NT2/D1 (cell line): ENCODE data around the gene HES4.

Source experiments
- DNase-seq: peaks from one replicate; pipeline ENCODE4 v3.0.0-alpha.2; 2011; ENCODE audit warnings: low read depth, low spot score
- H3K27me3 ChIP-seq: 2 replicates; pipeline ENCODE4 v1.6.0; 2011; ENCODE audit warnings: mild to moderate bottlenecking; ENCODE audit not compliant: insufficient read length, insufficient read depth
- H3K36me3 ChIP-seq: 2 replicates; pipeline ENCODE4 v1.6.1; 2011; ENCODE audit warnings: mild to moderate bottlenecking, low read length, mixed read lengths; ENCODE audit not compliant: insufficient read depth, insufficient read length
- H3K4me1 ChIP-seq: 2 replicates; pipeline ENCODE4 v1.5.1; 2011; ENCODE audit not compliant: insufficient read depth, insufficient read length
- H3K4me3 ChIP-seq: 2 replicates; pipeline ENCODE4 v1.5.1; 2011; ENCODE audit warnings: low read depth; ENCODE audit not compliant: insufficient read length
- H3K9ac ChIP-seq: 2 replicates; pipeline ENCODE4 v1.6.0; 2011; ENCODE audit warnings: low read depth; ENCODE audit not compliant: insufficient read length
- H3K9me3 ChIP-seq: 2 replicates; pipeline ENCODE4 v1.5.1; 2011; ENCODE audit warnings: mild to moderate bottlenecking, low read length; ENCODE audit not compliant: insufficient read depth
- SUZ12 ChIP-seq: IDR thresholded peaks from 2 replicates; pipeline ENCODE4 v1.6.1; 2011; ENCODE audit not compliant: insufficient read length, insufficient read depth; ENCODE audit errors: extremely low read depth
- YY1 ChIP-seq: IDR thresholded peaks from 2 replicates; pipeline ENCODE4 v1.6.1; 2011; ENCODE audit not compliant: insufficient read length, insufficient read depth
- ZNF274 ChIP-seq: IDR thresholded peaks from 2 replicates; pipeline ENCODE4 v1.6.1; 2011; ENCODE audit warnings: mild to moderate bottlenecking, low read depth, low read length

The HES4 gene

GRCh38 chr1:1044455-1045078 lies 44.7 kb upstream of the HES4 start:
- H3K4me3 ChIP-seq: no peak overlapping the region
- H3K9me3 ChIP-seq: no peaks in the 10 kb centered on the region
- peaks cover 72% of the 10 kb centered on the region for H3K36me3 ChIP-seq
- TF ChIP-seq ZNF274: no peak
- TF ChIP-seq SUZ12: no peak
- TF ChIP-seq YY1: no peak
- H3K27me3 ChIP-seq: no peaks in the 10 kb centered on the region
- H3K4me1 ChIP-seq: peaks cover 1% of the 10 kb centered on the region
- no peak for DNase-seq
- H3K9ac ChIP-seq: no peak overlapping the region

- DNase-seq: no peak
- no peak overlapping the region for H3K4me3 ChIP-seq
- H3K36me3 ChIP-seq: peaks cover 67% of the 10 kb centered on the region
- H3K9me3 ChIP-seq: no peaks in the 10 kb centered on the region
- H3K4me1 ChIP-seq: peaks cover 4% of the 10 kb centered on the region
- no peak for TF ChIP-seq YY1
- TF ChIP-seq ZNF274: no peak
- no peak for TF ChIP-seq SUZ12
- no peak overlapping the region for H3K9ac ChIP-seq
- no peaks in the 10 kb centered on the region for H3K27me3 ChIP-seq
These were observed 44.0 kb upstream of the HES4 start for GRCh38 chr1:1043921-1044320.

GRCh38 chr1:1043411-1043810 lies 43.5 kb upstream of the HES4 start:
- H3K4me3 ChIP-seq: no peak overlapping the region
- no peak overlapping the region for H3K9ac ChIP-seq
- peaks cover 5% of the 10 kb centered on the region for H3K4me1 ChIP-seq
- H3K27me3 ChIP-seq: no peaks in the 10 kb centered on the region
- TF ChIP-seq ZNF274: no peak
- TF ChIP-seq YY1: no peak
- no peak for TF ChIP-seq SUZ12
- H3K9me3 ChIP-seq: no peaks in the 10 kb centered on the region
- DNase-seq: no peak
- H3K36me3 ChIP-seq: peaks cover 72% of the 10 kb centered on the region

DNA sequence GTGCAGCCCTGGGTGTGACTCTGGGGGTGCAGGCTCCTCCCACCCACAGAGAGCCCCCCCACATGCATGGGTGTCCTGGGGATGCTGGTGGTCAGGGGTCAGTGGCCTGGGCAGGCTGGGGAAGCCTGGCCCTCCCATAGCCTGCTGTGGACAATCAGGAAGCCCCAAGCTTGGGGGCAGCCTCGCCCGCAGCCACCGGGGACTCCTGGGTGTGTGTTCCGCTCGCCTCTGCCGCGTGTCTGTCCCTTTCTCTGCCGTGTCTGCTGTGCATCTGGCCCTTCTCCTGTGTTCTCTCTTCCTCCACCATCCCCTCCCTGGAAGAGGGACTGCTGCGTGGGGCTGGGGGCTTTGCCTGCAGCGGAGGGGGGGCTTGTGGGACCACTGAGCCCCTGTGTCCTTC lies 42.9 kb upstream of the HES4 start:
- H3K36me3 ChIP-seq: peaks cover 77% of the 10 kb centered on the region
- no peaks in the 10 kb centered on the region for H3K9me3 ChIP-seq
- peaks cover 5% of the 10 kb centered on the region for H3K4me1 ChIP-seq
- H3K9ac ChIP-seq: no peak overlapping the region
- no peak for DNase-seq
- no peak overlapping the region for H3K4me3 ChIP-seq
- H3K27me3 ChIP-seq: no peaks in the 10 kb centered on the region
- no peak for TF ChIP-seq YY1
- no peak for TF ChIP-seq ZNF274
- no peak for TF ChIP-seq SUZ12

- H3K4me1 ChIP-seq: peaks cover 8% of the 10 kb centered on the region
- DNase-seq: no peak
- H3K9me3 ChIP-seq: no peaks in the 10 kb centered on the region
- H3K27me3 ChIP-seq: no peaks in the 10 kb centered on the region
- H3K4me3 ChIP-seq: no peak overlapping the region
- peaks cover 74% of the 10 kb centered on the region for H3K36me3 ChIP-seq
- H3K9ac ChIP-seq: no peak overlapping the region
- no peak for TF ChIP-seq YY1
- TF ChIP-seq ZNF274: no peak
- no peak for TF ChIP-seq SUZ12
These were observed 42.0 kb upstream of the HES4 start for GRCh38 chr1:1041873-1042272.

GRCh38 chr1:1041092-1041523 lies 41.2 kb upstream of the HES4 start:
- Histone ChIP-seq H3K4me1 (peaks cover 10% of the 10 kb centered on the region), H3K9me3 (no peaks in the 10 kb centered on the region), H3K27me3 (no peaks in the 10 kb centered on the region), H3K4me3 (no peak overlapping the region), H3K36me3 (peaks cover 74% of the 10 kb centered on the region), H3K9ac (no peak overlapping the region)
- TF ChIP-seq ZNF274 (no peak), SUZ12 (no peak)
- DNase-seq: no peak

DNA sequence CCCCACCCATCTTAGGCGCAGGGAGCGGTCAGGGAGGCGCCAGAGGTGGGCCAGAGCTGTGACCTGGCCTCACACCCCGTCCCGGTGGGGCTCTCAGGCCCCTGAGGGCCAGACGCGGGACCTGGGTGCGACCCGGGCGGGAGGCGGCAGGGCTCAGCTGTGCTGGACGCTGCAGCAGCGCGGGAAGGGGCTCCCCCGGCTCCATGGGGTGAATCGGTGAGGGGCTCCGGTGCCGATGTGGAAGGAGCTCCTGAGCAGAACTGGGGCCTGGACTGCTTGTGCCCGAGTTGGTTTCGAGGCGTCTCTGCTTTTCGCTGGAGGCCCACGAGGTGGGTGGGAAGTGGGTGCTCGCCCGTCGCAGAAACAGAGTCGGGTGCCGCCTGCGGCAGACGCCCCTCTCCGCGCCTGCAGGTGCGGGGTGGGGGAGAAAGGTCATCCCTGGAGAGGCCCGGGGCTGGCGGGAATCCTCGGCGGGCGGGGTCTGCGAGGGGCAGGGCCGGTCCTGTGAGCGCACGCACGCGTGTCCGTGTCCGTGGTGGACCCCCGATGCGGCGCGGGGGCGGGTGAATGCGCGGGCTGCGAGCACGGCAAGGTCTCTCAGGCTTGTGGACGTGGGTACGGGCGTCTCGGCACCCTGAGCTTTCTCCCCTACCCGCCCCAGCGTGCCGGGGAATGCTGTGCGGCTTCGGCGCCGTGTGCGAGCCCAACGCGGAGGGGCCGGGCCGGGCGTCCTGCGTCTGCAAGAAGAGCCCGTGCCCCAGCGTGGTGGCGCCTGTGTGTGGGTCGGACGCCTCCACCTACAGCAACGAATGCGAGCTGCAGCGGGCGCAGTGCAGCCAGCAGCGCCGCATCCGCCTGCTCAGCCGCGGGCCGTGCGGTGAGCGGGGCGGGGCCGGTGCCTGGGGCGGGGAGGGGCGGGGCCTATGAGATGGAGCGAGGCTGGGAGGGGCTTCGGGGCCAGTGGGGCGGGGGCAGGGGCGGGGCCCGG lies 40.4 kb upstream of the HES4 start:
- no peaks in the 10 kb centered on the region for H3K27me3 ChIP-seq
- H3K36me3 ChIP-seq: peaks cover 74% of the 10 kb centered on the region
- peak overlapping the region; percentile 24 for H3K4me3 ChIP-seq
- H3K4me1 ChIP-seq: peaks cover 13% of the 10 kb centered on the region
- H3K9ac ChIP-seq: peak overlapping the region; percentile 63
- TF ChIP-seq YY1: no peak
- no peak for TF ChIP-seq SUZ12
- TF ChIP-seq ZNF274: no peak
- no peak for DNase-seq
- H3K9me3 ChIP-seq: no peaks in the 10 kb centered on the region
